Keratinocyte (primary cell): ENCODE results near the gene ADGRG6. TPM values are rescaled to one million over a fixed set of nuclear protein-coding genes. Genes with fewer than 3 reads are reported as not detected.

Experiments
- DNase-seq: peaks from one replicate; pipeline ENCODE4 v3.0.0-alpha.2; 2011; ENCODE audit warnings: low read depth, missing footprints, low spot score
- FAIRE-seq: peaks from 2 replicates; lab custom pipeline; 2011; peaks lifted over from hg19 to GRCh38; lab: Jason Lieb, UNC
- H2AFZ ChIP-seq: 2 replicates; pipeline ENCODE4 v1.6.0; 2012; ENCODE audit warnings: low read length, control low read depth, inconsistent platforms; ENCODE audit not compliant: control insufficient read depth
- H3K27ac ChIP-seq: 2 replicates; pipeline ENCODE4 v1.5.1; 2011; ENCODE audit warnings: low read length; ENCODE audit not compliant: control insufficient read depth, insufficient read depth
- H3K27me3 ChIP-seq: 3 replicates; pipeline ENCODE4 v1.6.0; 2011; ENCODE audit warnings: low read length; ENCODE audit not compliant: control insufficient read depth, insufficient read depth; ENCODE audit errors: extremely low read depth
- H3K36me3 ChIP-seq, 2 experiments: 2 replicates in 1 of 2; 3 replicates in 1 of 2; pipeline ENCODE4 v1.5.1; 2011; ENCODE audit warnings: low read length in 2 of 2, mild to moderate bottlenecking in 1 of 2; ENCODE audit not compliant: control insufficient read depth in 2 of 2, insufficient read depth in 2 of 2; ENCODE audit errors: extremely low read depth in 1 of 2
- H3K4me1 ChIP-seq: 3 replicates; pipeline ENCODE4 v1.5.1; 2011; ENCODE audit warnings: low read length; ENCODE audit not compliant: control insufficient read depth, insufficient read depth; ENCODE audit errors: extremely low read depth
- H3K4me2 ChIP-seq: 3 replicates; pipeline ENCODE4 v1.6.0; 2011; ENCODE audit warnings: low read depth, low read length; ENCODE audit not compliant: control insufficient read depth, insufficient read depth; ENCODE audit errors: extremely low read depth
- H3K4me3 ChIP-seq, 3 experiments: fragments of 200-600 bp in 1 of 3; sonication (generic) in 1 of 3; 2 replicates in 2 of 3; 3 replicates in 1 of 3; pipeline ENCODE4 v1.5.1; 2011 to 2016; ENCODE audit warnings: low read length in 3 of 3, mild to moderate bottlenecking in 3 of 3, control low read depth in 2 of 3, inconsistent platforms in 1 of 3, low read depth in 1 of 3, mixed read lengths in 1 of 3, mixed run types in 1 of 3, moderate library complexity in 1 of 3; ENCODE audit not compliant: control insufficient read depth in 2 of 3, insufficient read depth in 2 of 3; ENCODE audit errors: extremely low read depth in 1 of 3
- H3K79me2 ChIP-seq: 2 replicates; pipeline ENCODE4 v1.6.0; 2012; ENCODE audit warnings: low read length; ENCODE audit not compliant: control insufficient read depth, insufficient read depth
- H3K9ac ChIP-seq: 3 replicates; pipeline ENCODE4 v1.6.0; 2011; ENCODE audit warnings: low read length; ENCODE audit not compliant: control insufficient read depth, insufficient read depth; ENCODE audit errors: extremely low read depth
- H3K9me1 ChIP-seq: 3 replicates; pipeline ENCODE4 v1.6.0; 2011; ENCODE audit warnings: low read length; ENCODE audit not compliant: control insufficient read depth, insufficient read depth; ENCODE audit errors: extremely low read depth
- H3K9me3 ChIP-seq: 2 replicates; pipeline ENCODE4 v1.5.1; 2012; ENCODE audit warnings: low read depth, low read length; ENCODE audit not compliant: control insufficient read depth
- H4K20me1 ChIP-seq: 3 replicates; pipeline ENCODE4 v1.6.0; 2011; ENCODE audit warnings: low read length; ENCODE audit not compliant: control insufficient read depth, insufficient read depth; ENCODE audit errors: extremely low read depth
- CTCF ChIP-seq, 3 experiments: IDR thresholded peaks in 1 of 3; conservative IDR thresholded peaks in 1 of 3; optimal IDR thresholded peaks in 1 of 3; 2 replicates in 2 of 3; 3 replicates in 1 of 3; pipeline versions ENCODE3 to v1.5.1; 2011; ENCODE audit warnings: low read length in 3 of 3, mild to moderate bottlenecking in 3 of 3, moderate library complexity in 2 of 3, control low read depth in 1 of 3, inconsistent platforms in 1 of 3; ENCODE audit not compliant: insufficient read depth in 2 of 3; ENCODE audit errors: extremely low read depth in 1 of 3
- EZH2 ChIP-seq: IDR thresholded peaks from one replicate; pipeline ENCODE4 v1.6.1; 2012; ENCODE audit warnings: inconsistent platforms, mild to moderate bottlenecking, low read length, moderate library complexity
- dilution Hi-C: fragments of 300-500 bp; cut with MboI; formaldehyde crosslinking; loops from one replicate; pipeline ENCODE4 v1.7.0; 2020; ENCODE audit warnings: low sequenced_read_pairs; ENCODE audit not compliant: extremely low pct_ligation_motif_present
- polyA plus RNA-seq, 5 experiments: library from polyadenylated mRNA; depleted of rRNA in 3 of 5; stranded (reverse) in 3 of 5; stranded (forward) in 1 of 5; unstranded in 1 of 5; fragments of >200 nt; gene quantifications; 1 replicate in 1 of 5; 2 replicates in 3 of 5; 3 replicates in 1 of 5; pipeline versions ENCODE4 v1.2.1 to v1.2.3, GENCODE V29; 2011 to 2012; ENCODE audit warnings: missing spikeins in 2 of 5, low read depth in 1 of 5, low replicate concordance in 1 of 5

ADGRG6 gene
- polyA plus RNA-seq, 1 donor (not counting 4 experiments of a cell fraction or from before 2014, with no cell fraction given), result 20.1 TPM

DNA sequence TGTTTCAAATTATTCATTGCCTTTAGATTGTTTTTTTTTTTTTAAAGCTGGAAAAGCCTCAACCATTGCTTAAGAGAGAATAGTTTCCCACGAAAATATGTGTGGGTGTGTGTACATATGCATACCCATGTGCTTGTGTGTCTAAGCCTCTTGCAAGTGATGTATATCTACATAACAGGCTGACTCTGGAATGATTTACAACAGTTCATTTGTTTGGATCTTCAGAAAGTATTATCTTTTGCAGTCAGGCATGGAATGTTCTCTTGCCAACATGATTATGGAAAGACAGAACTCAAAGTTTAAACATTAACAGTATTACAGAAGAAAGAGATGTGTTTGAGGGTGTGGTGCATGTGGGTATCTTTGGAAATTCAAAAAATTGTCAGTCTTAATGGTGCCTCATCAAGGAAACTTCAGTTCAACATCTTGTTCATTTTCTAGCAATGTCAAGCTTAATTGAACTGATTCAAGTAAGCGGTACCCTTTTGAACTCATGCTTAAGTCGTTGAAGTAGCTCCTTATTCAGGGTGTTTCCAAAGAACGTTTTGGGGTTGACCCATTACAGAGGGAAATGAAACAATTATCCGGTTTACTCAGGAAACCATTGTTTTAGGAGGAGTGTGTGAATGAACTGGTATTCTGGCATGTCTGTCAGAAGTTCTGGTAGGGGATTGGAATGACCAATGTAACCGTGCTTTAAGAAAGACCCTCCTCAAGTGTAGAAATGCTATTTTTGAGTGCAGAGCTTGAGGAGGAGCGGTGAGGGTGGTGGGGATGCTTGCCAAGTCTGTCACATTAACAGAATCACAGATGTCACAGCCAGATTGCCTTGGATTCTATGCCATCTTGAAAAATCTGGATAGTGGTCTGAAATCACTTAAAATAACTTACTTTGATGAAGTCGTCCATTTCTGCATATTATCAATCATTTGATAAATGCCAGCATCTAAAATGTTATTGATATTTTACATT, 60.3 kb downstream of the ADGRG6 start:
- Histone ChIP-seq H3K9ac (no peak overlapping the region), H2AFZ (no peak overlapping the region), H3K4me1 (peaks cover 4% of the 10 kb centered on the region), H3K27ac (no peak overlapping the region), H3K9me3 (no peaks in the 10 kb centered on the region), H3K36me3 (no peaks in the 10 kb centered on the region), H3K4me3 (no peak overlapping the region), H4K20me1 (no peaks in the 10 kb centered on the region), H3K9me1 (no peaks in the 10 kb centered on the region), H3K4me2 (no peak overlapping the region), H3K79me2 (no peaks in the 10 kb centered on the region), H3K27me3 (no peaks in the 10 kb centered on the region)
- dilution Hi-C loops, result no loop called here
- DNase-seq (no peak), FAIRE-seq (peak; percentile 48)
- no peak for TF ChIP-seq CTCF (optimal IDR thresholded peaks at IDR 0.05 in 1 of 3, IDR thresholded peaks at IDR 0.05 in 1 of 3, conservative IDR thresholded peaks at IDR 0.05 in 1 of 3; ENCODE audit: extremely low read depth in 1 of 3, insufficient read depth in 2 of 3, low read length in 3 of 3)

DNA sequence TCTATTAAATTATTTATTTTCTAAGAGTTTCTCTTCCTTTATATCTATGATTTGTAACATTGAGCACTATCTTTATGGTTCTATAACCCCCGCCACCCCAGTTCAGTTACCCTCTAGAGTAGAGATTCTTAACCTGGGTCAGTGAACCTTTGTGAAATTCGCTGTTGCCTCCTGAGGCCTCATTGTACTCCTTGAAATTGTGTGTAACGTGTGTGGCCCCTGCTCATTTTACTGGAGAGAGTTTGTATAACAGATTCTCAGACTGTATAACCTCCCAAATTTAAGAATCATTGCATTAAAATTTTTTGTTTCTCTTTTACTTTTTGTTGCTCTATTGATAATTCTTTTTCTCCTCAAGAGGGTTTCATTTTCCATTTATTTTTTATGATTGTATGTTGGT, 65.3 kb downstream of the ADGRG6 start:
- dilution Hi-C loops, result no loop called here

More for the DNA sequence above, 65.3 kb downstream of the ADGRG6 start:
- Histone ChIP-seq H4K20me1 (no peaks in the 10 kb centered on the region), H3K79me2 (no peaks in the 10 kb centered on the region), H3K4me3 (no peak overlapping the region), H3K9ac (no peak overlapping the region), H3K27me3 (no peaks in the 10 kb centered on the region), H3K4me2 (no peak overlapping the region), H3K27ac (no peak overlapping the region), H3K9me3 (no peaks in the 10 kb centered on the region), H2AFZ (no peak overlapping the region), H3K36me3 (no peaks in the 10 kb centered on the region), H3K9me1 (no peaks in the 10 kb centered on the region), H3K4me1 (peaks cover 4% of the 10 kb centered on the region)
- TF ChIP-seq EZH2, result no peak
- DNase-seq, result no peak
- FAIRE-seq, result no peak
